ENCODE data around the gene RTL1. TPM values are rescaled to one million over a fixed set of nuclear protein-coding genes. Genes with fewer than 3 reads are reported as not detected.

RTL1 gene
- total RNA-seq, 1 donor from 2014 or later: not detected

DNA sequence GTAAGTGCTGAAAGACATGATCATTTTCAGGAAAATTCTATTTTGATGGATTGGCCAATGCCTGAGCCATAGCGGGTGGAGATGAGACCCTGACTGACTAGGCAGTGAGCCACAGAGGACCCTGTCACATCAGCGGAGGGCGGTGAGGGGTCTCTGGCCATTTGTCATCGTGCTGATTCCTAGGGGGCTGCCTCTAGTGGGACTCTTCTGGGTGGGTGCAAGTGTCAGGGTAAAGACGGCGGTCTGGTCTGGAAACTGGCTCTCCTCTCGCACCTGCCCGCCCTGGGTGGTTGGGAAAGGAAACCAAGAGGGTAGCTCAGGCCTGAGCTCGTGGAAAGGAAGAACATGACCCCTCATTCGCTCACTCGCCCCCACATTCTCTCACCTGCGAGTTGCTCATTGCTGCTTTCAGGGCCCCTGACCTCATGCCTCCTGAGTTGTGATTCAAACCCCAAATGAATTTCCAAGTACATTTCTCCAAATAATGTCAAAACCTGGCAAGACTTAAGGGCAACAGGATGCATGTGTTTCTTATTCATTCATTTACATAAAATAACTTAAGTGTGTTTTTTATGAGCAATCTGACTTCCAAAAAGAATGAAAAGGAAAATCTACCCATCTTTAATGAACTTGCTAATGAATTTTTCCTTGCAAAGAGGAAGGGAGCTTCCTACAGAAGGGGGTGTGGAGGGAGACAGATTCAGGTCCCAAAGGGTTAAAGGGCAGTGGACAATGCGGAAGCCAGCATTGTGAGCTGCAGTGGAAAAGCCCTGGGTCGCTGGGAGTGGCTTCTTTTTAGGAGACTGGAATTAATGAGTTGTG, 64.8 kb downstream of the RTL1 start:
- no peak overlapping the region for H3K27ac ChIP-seq
- no peak overlapping the region for H3K4me3 ChIP-seq
- intact Hi-C loops (cut with DNase I): no loop called here
- H3K36me3 ChIP-seq: no peaks in the 10 kb centered on the region
- TF ChIP-seq, protein P1, sequence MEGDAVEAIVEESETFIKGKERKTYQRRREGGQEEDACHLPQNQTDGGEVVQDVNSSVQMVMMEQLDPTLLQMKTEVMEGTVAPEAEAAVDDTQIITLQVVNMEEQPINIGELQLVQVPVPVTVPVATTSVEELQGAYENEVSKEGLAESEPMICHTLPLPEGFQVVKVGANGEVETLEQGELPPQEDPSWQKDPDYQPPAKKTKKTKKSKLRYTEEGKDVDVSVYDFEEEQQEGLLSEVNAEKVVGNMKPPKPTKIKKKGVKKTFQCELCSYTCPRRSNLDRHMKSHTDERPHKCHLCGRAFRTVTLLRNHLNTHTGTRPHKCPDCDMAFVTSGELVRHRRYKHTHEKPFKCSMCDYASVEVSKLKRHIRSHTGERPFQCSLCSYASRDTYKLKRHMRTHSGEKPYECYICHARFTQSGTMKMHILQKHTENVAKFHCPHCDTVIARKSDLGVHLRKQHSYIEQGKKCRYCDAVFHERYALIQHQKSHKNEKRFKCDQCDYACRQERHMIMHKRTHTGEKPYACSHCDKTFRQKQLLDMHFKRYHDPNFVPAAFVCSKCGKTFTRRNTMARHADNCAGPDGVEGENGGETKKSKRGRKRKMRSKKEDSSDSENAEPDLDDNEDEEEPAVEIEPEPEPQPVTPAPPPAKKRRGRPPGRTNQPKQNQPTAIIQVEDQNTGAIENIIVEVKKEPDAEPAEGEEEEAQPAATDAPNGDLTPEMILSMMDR (IDR thresholded peaks at IDR 0.05): no peak
- no peaks in the 10 kb centered on the region for H3K27me3 ChIP-seq (ENCODE audit: low read depth)
- ATAC-seq: no peak
- no peaks in the 10 kb centered on the region for H3K4me1 ChIP-seq
- DNase-seq: peak; percentile 16
- H3K9me3 ChIP-seq: no peaks in the 10 kb centered on the region

DNA sequence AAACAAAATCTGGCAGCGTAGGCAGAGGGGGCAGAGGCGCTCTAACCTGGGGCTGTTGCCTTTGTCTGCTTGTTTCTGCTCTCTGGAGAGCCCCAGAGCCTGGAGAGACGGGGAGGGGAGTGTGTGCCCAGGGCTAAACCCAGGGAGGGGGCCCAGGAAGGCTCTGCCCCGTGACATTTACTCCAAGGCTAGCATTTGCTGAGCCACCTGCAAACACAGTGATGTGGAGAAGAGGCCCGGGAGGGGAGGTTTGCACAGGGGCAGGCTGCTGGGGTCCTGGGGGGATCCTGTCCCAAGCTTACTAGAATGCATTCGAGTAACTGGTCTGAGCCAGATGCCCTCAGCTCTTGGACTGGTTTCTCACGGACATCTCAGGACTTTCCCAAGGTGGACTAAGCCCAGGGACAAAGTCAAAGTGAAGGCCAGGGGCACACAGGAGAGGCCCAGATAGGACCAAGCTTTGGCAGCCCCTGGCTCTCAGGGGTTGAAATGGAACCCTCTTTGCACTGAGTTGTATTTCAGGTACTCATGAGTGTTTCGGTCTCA, 65.6 kb downstream of the RTL1 start:
- Histone ChIP-seq H3K4me1 (no peaks in the 10 kb centered on the region), H3K4me3 (no peak overlapping the region), H3K27ac (no peak overlapping the region), H3K36me3 (no peaks in the 10 kb centered on the region), H3K9me3 (no peaks in the 10 kb centered on the region), H3K27me3 (ENCODE audit: low read depth) (no peaks in the 10 kb centered on the region)
- DNase-seq (peak; percentile 11), ATAC-seq (no peak)
- intact Hi-C loops (cut with DNase I): no loop called here
- TF ChIP-seq, protein P1 (IDR thresholded peaks at IDR 0.05): no peak

DNA sequence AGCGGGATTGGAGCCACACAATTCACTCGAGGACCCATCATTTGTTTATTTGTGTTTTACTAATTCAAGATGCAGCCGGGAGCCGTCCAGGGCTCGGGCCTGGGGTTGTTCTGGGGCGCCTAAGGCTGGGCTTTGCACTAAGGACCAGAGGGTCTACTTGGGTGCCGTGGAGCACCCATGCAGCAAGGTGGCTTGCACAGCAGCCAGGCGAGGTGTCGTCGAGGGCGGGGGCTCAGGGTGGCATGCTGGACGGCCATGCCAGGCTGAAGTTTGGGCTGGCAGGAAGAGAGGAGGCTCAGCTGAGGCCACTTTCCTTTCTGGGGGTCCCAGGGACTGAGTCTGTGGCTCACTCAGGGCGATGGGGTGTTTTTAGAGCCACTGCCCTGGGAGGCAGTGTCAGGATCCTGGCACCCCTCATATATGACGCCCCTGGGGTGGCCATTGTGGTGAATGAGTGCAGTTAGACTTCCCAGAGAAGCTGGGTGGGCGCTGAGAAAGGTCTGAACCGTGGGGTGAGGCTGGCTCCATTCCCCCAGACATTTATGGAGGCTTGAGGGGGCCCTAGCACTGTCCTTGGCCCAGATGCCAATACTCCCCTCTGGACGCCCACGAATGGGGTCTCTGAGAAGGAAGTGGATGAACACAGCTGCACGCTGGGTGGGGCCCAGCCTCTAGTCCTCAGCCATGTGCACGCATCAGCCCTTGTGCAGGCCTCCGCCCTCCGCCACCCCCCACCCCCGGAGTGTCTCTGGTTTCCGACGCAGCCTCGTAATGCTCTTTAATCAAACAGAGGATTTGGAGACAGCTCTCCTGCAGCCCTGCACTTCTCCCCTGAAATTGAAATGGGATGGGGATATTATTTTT, 66.3 kb downstream of the RTL1 start:
- no peaks in the 10 kb centered on the region for H3K4me1 ChIP-seq
- H3K9me3 ChIP-seq: no peaks in the 10 kb centered on the region
- H3K36me3 ChIP-seq: no peaks in the 10 kb centered on the region
- H3K4me3 ChIP-seq: no peak overlapping the region
- TF ChIP-seq, protein P1 (IDR thresholded peaks at IDR 0.05): no peak
- H3K27me3 ChIP-seq (ENCODE audit: low read depth): no peaks in the 10 kb centered on the region
- ATAC-seq: no peak
- H3K27ac ChIP-seq: no peak overlapping the region
- DNase-seq: peak; percentile 18
- intact Hi-C loops (cut with DNase I): no loop called here

DNA sequence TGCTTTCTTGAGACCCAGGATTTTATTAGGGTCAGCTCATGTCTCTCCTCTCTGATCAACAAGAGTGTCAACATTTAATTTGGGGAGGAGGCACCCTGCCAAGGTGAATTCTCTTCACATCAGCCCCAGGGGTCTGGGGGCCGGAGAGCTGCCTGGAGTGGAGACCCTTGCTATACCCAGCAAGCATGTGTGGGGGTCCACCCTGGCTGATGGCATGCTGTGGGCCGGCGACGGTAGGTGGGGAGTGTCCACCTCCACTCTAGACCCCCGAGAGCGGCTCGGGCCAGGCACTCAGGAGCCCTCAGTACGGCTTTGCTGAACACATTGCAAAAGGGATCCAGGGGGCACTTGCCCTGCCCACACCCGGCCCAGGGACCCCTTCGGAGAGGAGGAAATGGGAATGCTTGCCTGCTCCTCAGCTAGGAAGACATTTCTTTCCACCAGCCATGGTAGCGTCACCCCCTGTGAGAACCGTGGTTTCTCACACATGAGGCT, 67.2 kb downstream of the RTL1 start:
- Histone ChIP-seq H3K36me3 (no peaks in the 10 kb centered on the region), H3K27ac (no peak overlapping the region), H3K4me1 (no peaks in the 10 kb centered on the region), H3K27me3 (ENCODE audit: low read depth) (no peaks in the 10 kb centered on the region), H3K4me3 (no peak overlapping the region), H3K9me3 (no peaks in the 10 kb centered on the region)
- DNase-seq: no peak
- no peak for ATAC-seq
- TF ChIP-seq, protein P1 (IDR thresholded peaks at IDR 0.05): no peak
- intact Hi-C loops (cut with DNase I): no loop called here

DNA sequence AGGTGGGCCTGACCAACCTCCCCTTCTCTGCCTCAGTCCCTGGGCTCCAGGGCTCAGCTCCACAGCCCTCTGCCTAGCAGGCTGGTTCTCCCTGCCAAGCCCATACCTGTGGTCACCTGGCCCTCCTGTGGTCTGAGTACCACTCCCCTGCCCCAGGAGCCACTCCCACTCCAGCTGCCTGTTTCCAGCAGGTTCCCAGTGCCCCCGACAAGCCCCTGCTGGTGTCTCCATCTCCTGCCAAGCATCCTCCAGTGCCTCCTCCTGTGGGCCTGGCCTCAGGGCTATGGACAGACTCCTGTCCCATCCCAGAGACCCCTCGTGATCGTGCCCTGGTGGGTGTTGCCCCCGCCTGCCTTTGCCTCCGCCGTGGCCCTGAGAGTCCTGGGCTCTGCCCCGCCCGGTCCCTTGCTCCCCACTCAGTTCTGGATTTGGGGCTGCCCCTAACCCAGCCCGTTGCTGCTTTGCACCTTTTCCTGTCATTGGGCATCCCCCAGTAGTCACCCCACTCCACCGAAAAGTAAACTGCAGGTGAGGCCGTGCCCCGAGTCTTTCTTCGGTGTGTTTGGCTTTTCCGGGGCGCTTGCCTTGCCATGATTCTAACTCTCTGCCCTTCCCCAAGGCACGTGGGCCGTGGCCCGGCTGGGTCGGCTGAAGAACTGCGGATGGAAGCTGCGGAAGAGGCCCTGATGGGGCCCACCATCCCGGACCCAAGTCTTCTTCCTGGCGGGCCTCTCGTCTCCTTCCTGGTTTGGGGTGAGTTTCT, 67.8 kb downstream of the RTL1 start:
- TF ChIP-seq, protein P1 (IDR thresholded peaks at IDR 0.05): no peak
- intact Hi-C loops (cut with DNase I): no loop called here
- H3K4me1 ChIP-seq: no peaks in the 10 kb centered on the region
- no peaks in the 10 kb centered on the region for H3K27me3 ChIP-seq (ENCODE audit: low read depth)
- H3K27ac ChIP-seq: no peak overlapping the region
- H3K9me3 ChIP-seq: no peaks in the 10 kb centered on the region
- ATAC-seq: no peak
- H3K4me3 ChIP-seq: no peak overlapping the region
- DNase-seq: no peak
- no peaks in the 10 kb centered on the region for H3K36me3 ChIP-seq

Measured in lower lobe of right lung (tissue), 2 donors.